CD4-positive, alpha-beta T cell (primary cell): Measurements from ENCODE around the gene SH3RF3. TPM values are rescaled to one million over a fixed set of nuclear protein-coding genes. Genes with fewer than 3 reads are reported as not detected.

ENCODE experiments used
- ATAC-seq: fragments of 200-7000 bp; cut with Tn5 transposase; one replicate; pipeline ENCODE4 v1.10.0; 2022; ENCODE audit warnings: mild to moderate bottlenecking; ENCODE audit not compliant: poor library complexity
- CTCF ChIA-PET: fragments of 350-600 bp; sonication (Branson Sonifier 250); formaldehyde crosslinking; loops from one replicate; lab custom pipeline; 2021; ENCODE audit warnings: antibody characterized with exemption, inconsistent platforms; lab: Charles Lee
- POLR2A ChIA-PET: fragments of 350-600 bp; sonication (Branson Sonifier 250); formaldehyde crosslinking; loops from one replicate; lab custom pipeline; 2021; ENCODE audit warnings: antibody characterized with exemption, inconsistent platforms; lab: Charles Lee
- DNase-seq, 14 experiments: peaks; one replicate each; pipeline ENCODE4 v3.0.0-alpha.2; 2013 to 2020; ENCODE audit warnings: mixed read lengths in 2 of 14
- H3K27ac ChIP-seq, 2 donors: one replicate each; pipeline versions ENCODE4 v1.5.1 to v1.7.0; 2013; ENCODE audit warnings: low read length in 2 of 2, low read depth in 1 of 2, mild to moderate bottlenecking in 1 of 2
- H3K27me3 ChIP-seq, 2 experiments: 1 replicate in 1 of 2; 2 replicates in 1 of 2; pipeline versions ENCODE4 v1.6.1 to v1.7.0; 2013; ENCODE audit warnings: low read length in 2 of 2, control low read depth in 1 of 2, mild to moderate bottlenecking in 1 of 2, moderate library complexity in 1 of 2; ENCODE audit not compliant: insufficient read depth in 2 of 2, control insufficient read depth in 1 of 2
- H3K36me3 ChIP-seq: one replicate; pipeline ENCODE4 v1.6.1; 2013; ENCODE audit warnings: low read length, control low read depth; ENCODE audit not compliant: insufficient read depth
- H3K4me1 ChIP-seq: one replicate; pipeline ENCODE4 v1.6.1; 2013; ENCODE audit warnings: low read length, control low read depth; ENCODE audit not compliant: insufficient read depth
- H3K4me3 ChIP-seq: one replicate; pipeline ENCODE4 v1.5.1; 2013; ENCODE audit warnings: mild to moderate bottlenecking, low read length, moderate library complexity
- H3K9me3 ChIP-seq, 2 experiments: 1 replicate in 1 of 2; 2 replicates in 1 of 2; pipeline versions ENCODE4 v1.6.1 to v1.7.0; 2013; ENCODE audit warnings: low read length in 2 of 2, mild to moderate bottlenecking in 2 of 2, control low read depth in 1 of 2, moderate library complexity in 1 of 2; ENCODE audit not compliant: control insufficient read depth in 1 of 2, insufficient read depth in 1 of 2
- H3K27ac Mint-ChIP-seq: one replicate; pipeline ENCODE4 v1.8.0; 2020; ENCODE audit warnings: mixed read lengths
- H3K27me3 Mint-ChIP-seq: one replicate; pipeline ENCODE4 v1.8.0; 2021; ENCODE audit warnings: mixed read lengths
- H3K36me3 Mint-ChIP-seq: one replicate; pipeline ENCODE4 v1.8.0; 2021; ENCODE audit warnings: low read depth, mixed read lengths
- H3K4me1 Mint-ChIP-seq: one replicate; pipeline ENCODE4 v1.8.0; 2021; ENCODE audit warnings: low read depth, mixed read lengths
- H3K4me3 Mint-ChIP-seq: one replicate; pipeline ENCODE4 v1.8.0; 2020; ENCODE audit warnings: mild to moderate bottlenecking, mixed read lengths
- H3K9me3 Mint-ChIP-seq: one replicate; pipeline ENCODE4 v1.8.0; 2020; ENCODE audit warnings: mixed read lengths
- intact Hi-C, 2 experiments: fragments of 100-400 bp; cut with DNase I in 1 of 2; cut with micrococcal nuclease in 1 of 2; formaldehyde crosslinking; loops; one replicate each; pipeline versions ENCODE4 v1.15.1 to v1.9.0; 2023 to 2025; cut with DNase I, micrococcal nuclease
- total RNA-seq, 174 experiments: library from RNA in 2 of 174; stranded (reverse) in 2 of 174; gene quantifications; one replicate each; pipeline ENCODE4 v1.2.3 and lab custom pipeline; 2021 to 2026
- TF ChIP-seq, protein P1 (sequence below): fragments of 200-600 bp; IDR thresholded peaks from one replicate; pipeline ENCODE4 v1.8.0; 2022; ENCODE audit warnings: antibody characterized with exemption, mild to moderate bottlenecking

Gene SH3RF3
- total RNA-seq, 2 experiments from 2014 or later: 5.2 to 5.9 TPM

DNA sequence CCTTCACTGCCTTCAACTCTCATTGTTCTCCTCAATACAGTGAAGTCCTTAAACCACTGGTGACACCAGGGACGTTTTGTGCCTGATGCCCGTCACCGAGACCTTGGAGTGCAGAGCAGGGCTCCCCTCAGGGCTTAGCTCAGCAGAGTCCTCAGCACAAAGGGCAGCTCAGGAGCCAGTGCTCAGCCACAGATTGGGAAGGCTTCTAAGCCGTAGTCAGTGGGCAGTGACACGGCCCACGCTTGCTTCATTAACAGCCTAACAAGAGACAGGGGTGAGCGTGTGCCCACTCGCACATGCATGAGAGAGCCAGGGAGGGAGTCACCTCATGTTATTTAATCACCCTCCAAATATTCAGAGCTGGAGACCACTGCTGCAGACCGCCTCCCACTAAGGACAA, 137.5 kb downstream of the SH3RF3 start:
- no peaks in the 10 kb centered on the region for H3K36me3 ChIP-seq
- no peak overlapping the region for H3K27ac Mint-ChIP-seq
- no peaks in the 10 kb centered on the region for H3K9me3 ChIP-seq
- ChIA-PET CTCF (no interaction called here), POLR2A (interaction anchor here (1.1 kb wide), 1 partner anchor 49 kb away, joined by 3 read pairs; no protein-coding TSS in a partner anchor)
- H3K4me3 Mint-ChIP-seq: no peak overlapping the region
- H3K27ac ChIP-seq: no peak overlapping the region
- peaks cover under 1% of the 10 kb centered on the region for H3K4me1 Mint-ChIP-seq
- H3K4me3 ChIP-seq: no peak overlapping the region
- DNase-seq (no peak), ATAC-seq (no peak)
- no peaks in the 10 kb centered on the region for H3K36me3 Mint-ChIP-seq
- H3K27me3 Mint-ChIP-seq: no peaks in the 10 kb centered on the region
- H3K9me3 Mint-ChIP-seq: no peaks in the 10 kb centered on the region
- H3K27me3 ChIP-seq: no peaks in the 10 kb centered on the region
- H3K4me1 ChIP-seq: no peaks in the 10 kb centered on the region
- TF ChIP-seq, protein P1, sequence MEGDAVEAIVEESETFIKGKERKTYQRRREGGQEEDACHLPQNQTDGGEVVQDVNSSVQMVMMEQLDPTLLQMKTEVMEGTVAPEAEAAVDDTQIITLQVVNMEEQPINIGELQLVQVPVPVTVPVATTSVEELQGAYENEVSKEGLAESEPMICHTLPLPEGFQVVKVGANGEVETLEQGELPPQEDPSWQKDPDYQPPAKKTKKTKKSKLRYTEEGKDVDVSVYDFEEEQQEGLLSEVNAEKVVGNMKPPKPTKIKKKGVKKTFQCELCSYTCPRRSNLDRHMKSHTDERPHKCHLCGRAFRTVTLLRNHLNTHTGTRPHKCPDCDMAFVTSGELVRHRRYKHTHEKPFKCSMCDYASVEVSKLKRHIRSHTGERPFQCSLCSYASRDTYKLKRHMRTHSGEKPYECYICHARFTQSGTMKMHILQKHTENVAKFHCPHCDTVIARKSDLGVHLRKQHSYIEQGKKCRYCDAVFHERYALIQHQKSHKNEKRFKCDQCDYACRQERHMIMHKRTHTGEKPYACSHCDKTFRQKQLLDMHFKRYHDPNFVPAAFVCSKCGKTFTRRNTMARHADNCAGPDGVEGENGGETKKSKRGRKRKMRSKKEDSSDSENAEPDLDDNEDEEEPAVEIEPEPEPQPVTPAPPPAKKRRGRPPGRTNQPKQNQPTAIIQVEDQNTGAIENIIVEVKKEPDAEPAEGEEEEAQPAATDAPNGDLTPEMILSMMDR: no peak
- intact Hi-C loops: no loop called here

DNA sequence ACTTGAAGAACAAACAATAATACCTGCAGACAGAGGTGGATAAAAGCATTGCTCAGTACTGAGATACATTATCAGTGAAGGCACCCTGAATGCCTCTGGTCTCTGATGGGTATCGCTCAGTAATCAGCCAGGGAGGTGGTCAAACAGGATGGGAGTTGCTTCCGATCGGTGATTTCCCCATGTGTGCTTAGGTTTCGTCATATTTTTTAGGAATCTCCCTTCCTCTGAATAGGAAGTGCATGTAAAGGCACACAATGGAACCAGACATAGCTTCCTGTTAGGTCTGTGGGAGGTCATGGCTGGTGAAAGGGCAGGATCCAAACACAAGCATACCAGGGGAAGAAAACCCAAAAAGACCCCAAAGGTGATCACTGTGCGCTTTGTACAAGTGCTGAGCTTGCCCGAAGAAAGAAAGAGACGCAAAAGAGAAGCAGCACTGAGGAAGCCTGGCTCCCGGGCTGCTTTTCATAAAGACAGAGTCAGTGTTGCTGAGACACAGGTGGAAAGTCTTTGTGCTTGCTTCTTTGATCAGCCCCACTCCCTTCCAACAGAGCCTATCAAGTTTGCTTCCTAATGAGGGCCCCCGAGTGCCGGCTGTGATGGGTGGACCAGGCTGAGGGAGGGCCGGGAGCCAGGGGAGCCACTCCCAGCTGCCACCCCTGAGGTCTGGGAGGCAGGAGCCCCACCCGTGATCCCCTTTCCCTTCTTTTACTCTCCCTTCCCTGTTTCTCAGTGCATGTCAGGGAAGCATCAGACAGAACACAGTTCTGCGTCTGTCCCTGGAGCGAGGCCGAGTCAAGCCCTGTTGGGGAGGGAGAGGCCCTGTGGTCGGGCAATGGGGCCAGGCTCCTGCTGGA, 138.2 kb downstream of the SH3RF3 start:
- POLR2A ChIA-PET: no interaction called here
- H3K4me1 ChIP-seq: no peaks in the 10 kb centered on the region
- CTCF ChIA-PET: no interaction called here
- H3K9me3 ChIP-seq: no peaks in the 10 kb centered on the region
- intact Hi-C loops: no loop called here
- Mint-ChIP-seq H3K27ac (no peak overlapping the region), H3K4me1 (no peaks in the 10 kb centered on the region), H3K4me3 (no peak overlapping the region), H3K27me3 (no peaks in the 10 kb centered on the region), H3K36me3 (no peaks in the 10 kb centered on the region), H3K9me3 (no peaks in the 10 kb centered on the region)
- H3K4me3 ChIP-seq: no peak overlapping the region
- H3K36me3 ChIP-seq: no peaks in the 10 kb centered on the region
- peak in 2 of 14 experiments; percentile 50 to 59 for DNase-seq
- no peak overlapping the region for H3K27ac ChIP-seq
- TF ChIP-seq, protein P1: no peak
- no peak for ATAC-seq
- H3K27me3 ChIP-seq: no peaks in the 10 kb centered on the region

DNA sequence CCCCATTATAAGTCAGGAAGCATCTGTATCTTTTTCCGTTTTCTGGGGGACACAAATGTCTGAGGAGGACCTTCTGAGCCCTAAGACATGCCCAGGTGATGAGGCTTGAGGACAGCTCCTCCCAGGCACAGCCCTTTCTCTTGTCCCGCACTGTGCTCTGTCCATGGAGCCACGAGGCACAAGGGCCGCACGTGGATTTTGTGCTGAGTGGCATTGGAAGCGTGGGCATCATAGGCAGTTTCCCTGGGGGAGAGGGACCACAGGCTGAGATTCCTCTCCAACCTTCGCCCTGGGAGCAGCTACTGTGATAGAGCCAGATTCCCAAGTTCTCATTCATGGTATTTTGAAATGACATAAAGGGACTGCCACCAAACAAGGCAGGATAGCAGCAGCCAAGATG, 139.9 kb downstream of the SH3RF3 start:
- CTCF ChIA-PET: no interaction called here
- no peaks in the 10 kb centered on the region for H3K27me3 ChIP-seq
- H3K4me3 Mint-ChIP-seq: no peak overlapping the region
- H3K9me3 Mint-ChIP-seq: no peaks in the 10 kb centered on the region
- H3K27me3 Mint-ChIP-seq: no peaks in the 10 kb centered on the region
- POLR2A ChIA-PET: no interaction called here
- intact Hi-C loops: no loop called here
- no peak overlapping the region for H3K27ac Mint-ChIP-seq
- DNase-seq: no peak
- H3K36me3 ChIP-seq: no peaks in the 10 kb centered on the region
- TF ChIP-seq, protein P1: no peak
- H3K4me1 Mint-ChIP-seq: peaks cover 9% of the 10 kb centered on the region
- ATAC-seq: no peak
- H3K9me3 ChIP-seq: no peaks in the 10 kb centered on the region
- no peak overlapping the region for H3K27ac ChIP-seq
- no peaks in the 10 kb centered on the region for H3K4me1 ChIP-seq
- no peaks in the 10 kb centered on the region for H3K36me3 Mint-ChIP-seq
- no peak overlapping the region for H3K4me3 ChIP-seq
